ENCODE data around the gene ARHGAP35. TPM values are rescaled to one million over a fixed set of nuclear protein-coding genes. Genes with fewer than 3 reads are reported as not detected.
"Not testable (repeated sequence)": the region's sequence is repeated elsewhere in the genome, so short reads cannot be mapped to it uniquely, and the experiment has no call there.

Gene ARHGAP35
- total RNA-seq, 2 donors from 2014 or later, result 20.7 to 24.3 TPM

DNA sequence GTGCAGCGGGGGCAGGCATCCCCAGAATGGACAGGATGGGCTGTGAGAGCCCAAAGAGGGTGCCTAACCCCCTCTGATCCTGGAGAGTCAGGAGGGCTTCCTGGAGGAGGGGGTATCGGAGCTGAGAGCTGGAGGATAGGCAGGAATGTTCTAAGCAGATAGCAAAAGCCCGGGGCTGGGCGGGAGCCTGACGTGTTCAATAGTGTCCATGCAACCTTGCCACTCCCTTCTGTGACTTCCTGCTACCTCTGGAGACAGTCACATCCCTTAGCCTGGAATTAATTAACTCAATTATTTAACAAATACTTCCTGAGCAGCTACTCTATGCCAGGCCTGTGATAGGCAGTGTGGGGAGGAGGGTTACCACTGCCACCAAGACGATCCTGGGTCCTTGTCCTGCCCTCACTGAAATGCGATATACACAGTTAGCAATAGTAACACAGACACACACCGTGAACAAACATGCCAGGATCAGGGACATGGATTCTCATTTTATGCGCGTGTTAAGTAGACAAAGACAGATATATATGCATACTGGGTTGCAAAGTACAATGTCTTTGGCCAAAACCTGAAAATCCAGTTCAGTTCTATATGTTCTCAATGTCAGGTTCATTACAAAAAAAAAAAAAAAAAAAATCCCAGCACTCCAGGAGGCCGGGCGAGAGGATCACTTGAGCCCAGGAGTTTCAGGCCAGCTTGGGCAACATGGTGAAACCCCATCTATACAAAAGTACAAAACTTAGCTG is 20.9 kb upstream of the ARHGAP35 start:
- DNase-seq (ENCODE audit: low spot score in 2 of 2), result no peak
- Mint-ChIP-seq H3K9me3 (no peaks in the 10 kb centered on the region), H3K36me3 (no peaks in the 10 kb centered on the region), H3K27ac (no peak overlapping the region)
- ATAC-seq, result no peak

DNA sequence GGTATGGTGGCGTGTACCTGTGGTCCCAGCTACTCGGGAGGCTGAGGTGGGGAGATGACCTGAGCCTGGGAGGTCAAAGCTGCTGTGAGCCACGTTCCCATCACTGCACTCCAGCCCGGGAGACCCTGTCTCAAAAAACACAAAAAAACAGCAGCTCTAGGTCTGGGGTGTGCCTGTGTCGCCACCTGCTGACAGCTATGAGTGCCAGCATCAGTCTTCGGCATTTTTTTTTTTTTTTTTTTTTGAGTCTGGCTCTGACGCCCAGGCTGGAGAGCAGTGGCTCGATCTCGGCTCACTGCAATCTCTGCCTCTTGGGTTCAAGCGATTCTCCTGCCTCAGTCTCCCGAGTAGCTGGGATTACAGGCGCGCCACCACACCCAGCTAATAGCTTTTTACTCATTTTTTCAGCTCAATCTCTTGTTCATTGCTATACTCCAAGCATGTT is 20.3 kb upstream of the ARHGAP35 start:
- ATAC-seq, result peak; percentile 80 to 84
- Mint-ChIP-seq H3K27ac (no peak overlapping the region), H3K9me3 (no peaks in the 10 kb centered on the region), H3K36me3 (no peaks in the 10 kb centered on the region)
- peak in 1 of 2 donors; percentile 38 for DNase-seq (ENCODE audit: low spot score in 2 of 2)

DNA sequence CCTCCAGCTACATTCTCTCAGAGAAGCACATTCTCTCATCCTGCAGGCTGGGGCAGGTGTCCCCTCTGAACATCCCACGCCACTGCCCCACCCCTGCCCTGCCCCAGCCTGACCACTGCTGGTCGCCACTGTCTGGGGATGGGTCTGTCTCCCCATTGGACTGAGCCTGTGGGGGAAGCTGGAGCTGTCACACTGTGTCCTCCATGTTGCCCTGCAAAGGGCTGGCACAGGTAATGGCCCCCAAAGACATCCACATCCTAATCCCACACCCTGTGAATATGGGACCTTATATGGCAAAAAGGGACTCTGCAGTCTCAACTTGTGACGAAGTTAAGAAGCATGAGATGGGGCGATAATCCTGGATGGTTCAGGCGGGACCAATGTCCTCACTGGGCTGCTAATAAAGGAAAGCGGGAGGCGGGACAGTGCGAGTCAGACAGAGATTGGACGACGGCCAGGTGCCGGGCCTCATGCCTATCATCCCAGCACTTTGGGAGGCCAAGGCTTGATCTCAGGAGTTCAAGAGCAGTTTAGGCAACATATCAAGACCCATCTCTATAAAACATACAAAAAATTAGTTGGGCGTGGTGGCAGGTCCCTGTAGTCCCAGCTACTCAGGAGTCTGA is 19.2 kb upstream of the ARHGAP35 start:
- Mint-ChIP-seq H3K27ac (peak overlapping the region in 1 of 2 donors; percentile 30), H3K9me3 (no peaks in the 10 kb centered on the region), H3K36me3 (no peaks in the 10 kb centered on the region)
- no peak for DNase-seq (ENCODE audit: low spot score in 2 of 2)
- no peak for ATAC-seq

GRCh38 chr19:46842791-46843190 is 18.0 kb upstream of the ARHGAP35 start:
- peak overlapping the region in 1 of 2 donors; percentile 79 for H3K27ac Mint-ChIP-seq
- ATAC-seq (no peak), DNase-seq (ENCODE audit: low spot score in 2 of 2) (no peak)
- H3K9me3 Mint-ChIP-seq, result no peaks in the 10 kb centered on the region
- no peaks in the 10 kb centered on the region for H3K36me3 Mint-ChIP-seq

GRCh38 chr19:46844067-46844489 is 16.7 kb upstream of the ARHGAP35 start:
- Mint-ChIP-seq H3K9me3 (no peaks in the 10 kb centered on the region), H3K27ac (no peak overlapping the region), H3K36me3 (no peaks in the 10 kb centered on the region)
- ATAC-seq (no peak), DNase-seq (ENCODE audit: low spot score in 2 of 2) (no peak)

DNA sequence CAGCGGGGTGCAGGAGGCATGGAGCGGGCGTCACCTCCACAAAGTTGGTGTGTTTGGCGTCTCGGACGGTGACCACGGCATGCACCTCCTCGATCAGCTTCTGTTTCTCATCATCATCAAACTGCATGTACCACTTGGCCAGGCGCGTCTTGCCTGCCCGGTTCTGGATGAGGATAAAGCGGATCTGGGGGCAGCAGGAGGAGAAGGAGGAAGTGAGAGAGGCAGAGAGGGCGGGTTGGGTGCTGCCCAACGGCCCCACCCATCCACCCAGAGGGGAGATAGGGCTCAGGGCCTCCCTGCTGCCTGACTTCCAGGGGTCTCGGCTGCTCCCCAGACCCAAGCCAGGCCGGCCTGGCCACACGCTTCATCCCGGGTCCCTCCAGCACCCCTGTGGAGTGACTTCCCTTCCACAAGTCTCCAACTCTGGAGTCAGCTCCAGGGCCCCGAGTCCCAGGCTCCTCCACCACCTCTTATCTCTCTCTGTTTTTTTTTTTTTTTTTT is 14.8 kb upstream of the ARHGAP35 start:
- DNase-seq (ENCODE audit: low spot score in 2 of 2), result no peak
- ATAC-seq, result no peak
- peaks cover 0 to 10% of the 10 kb centered on the region in 2 donors for H3K36me3 Mint-ChIP-seq
- H3K27ac Mint-ChIP-seq, result no peak overlapping the region
- H3K9me3 Mint-ChIP-seq, result no peaks in the 10 kb centered on the region

DNA sequence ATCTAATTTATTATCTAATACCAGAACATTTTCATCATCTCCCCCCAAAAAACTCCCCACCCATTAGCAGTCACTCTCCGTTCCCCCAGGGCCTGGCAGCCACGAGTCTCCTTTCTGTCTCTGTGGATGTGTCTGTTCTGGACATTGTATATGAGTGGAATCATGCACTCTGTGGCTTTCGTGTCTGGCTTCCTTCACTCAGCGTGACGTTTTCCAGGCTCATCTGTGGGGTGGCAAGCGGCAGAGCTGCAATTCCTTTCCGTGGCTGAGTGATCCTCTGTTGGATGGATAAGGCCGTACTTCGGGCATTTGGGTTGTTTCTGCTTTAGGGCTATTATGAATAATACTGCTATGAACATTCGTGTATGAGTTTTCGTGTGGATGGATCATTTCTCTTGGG is 13.3 kb upstream of the ARHGAP35 start:
- no peaks in the 10 kb centered on the region for H3K9me3 Mint-ChIP-seq
- peaks cover 0 to 10% of the 10 kb centered on the region in 2 donors for H3K36me3 Mint-ChIP-seq
- DNase-seq (ENCODE audit: low spot score in 2 of 2) (no peak), ATAC-seq (no peak)
- peak overlapping the region in 1 of 2 donors; percentile 34 for H3K27ac Mint-ChIP-seq

DNA sequence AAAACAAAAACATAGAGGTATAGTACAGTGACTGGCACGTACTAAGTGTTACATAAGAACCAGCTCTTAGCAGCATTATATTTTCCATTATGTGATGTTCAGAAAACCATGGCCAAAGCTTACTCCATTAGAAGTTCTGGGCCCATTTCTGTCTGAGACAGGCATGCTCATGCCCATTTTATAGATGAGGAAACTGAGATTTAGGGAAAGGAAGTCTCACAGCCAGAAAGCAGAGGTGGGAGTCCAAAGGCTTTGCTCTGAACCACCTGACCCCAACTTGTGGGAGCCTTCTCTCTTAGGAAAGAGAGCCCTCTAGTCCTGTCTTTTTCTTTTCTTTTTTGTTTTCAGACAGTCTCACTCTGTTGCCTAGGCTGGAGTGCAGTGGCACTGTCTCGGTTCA is 12.4 kb upstream of the ARHGAP35 start:
- Mint-ChIP-seq H3K9me3 (no peaks in the 10 kb centered on the region), H3K27ac (no peak overlapping the region), H3K36me3 (peaks cover 0 to 10% of the 10 kb centered on the region in 2 donors)
- ATAC-seq (no peak), DNase-seq (ENCODE audit: low spot score in 2 of 2) (no peak)

DNA sequence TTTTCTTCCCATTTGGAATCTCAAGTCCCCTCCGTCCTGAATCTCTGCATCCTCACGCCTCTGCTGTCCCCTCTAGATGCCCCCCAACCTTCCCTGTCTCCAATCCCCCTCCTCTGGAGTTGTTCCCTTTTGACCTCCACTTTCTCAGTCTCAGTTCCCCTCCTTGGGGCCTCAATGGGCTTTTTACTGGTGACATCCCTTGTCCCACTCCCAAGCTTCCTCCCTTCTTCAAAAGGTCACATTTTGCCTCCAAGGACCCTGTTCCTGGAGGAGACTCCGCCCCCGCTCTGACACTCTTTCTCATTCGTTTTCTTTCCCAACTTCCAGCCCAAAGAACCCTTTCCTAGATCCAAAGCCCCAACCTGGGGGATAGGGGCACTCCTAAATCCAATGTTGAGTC is 11.2 kb upstream of the ARHGAP35 start:
- Mint-ChIP-seq H3K9me3 (no peaks in the 10 kb centered on the region), H3K27ac (peak overlapping the region; percentile 82 to 93), H3K36me3 (peaks cover 0 to 10% of the 10 kb centered on the region in 2 donors)
- DNase-seq (ENCODE audit: low spot score in 2 of 2) (no peak), ATAC-seq (no peak)

DNA sequence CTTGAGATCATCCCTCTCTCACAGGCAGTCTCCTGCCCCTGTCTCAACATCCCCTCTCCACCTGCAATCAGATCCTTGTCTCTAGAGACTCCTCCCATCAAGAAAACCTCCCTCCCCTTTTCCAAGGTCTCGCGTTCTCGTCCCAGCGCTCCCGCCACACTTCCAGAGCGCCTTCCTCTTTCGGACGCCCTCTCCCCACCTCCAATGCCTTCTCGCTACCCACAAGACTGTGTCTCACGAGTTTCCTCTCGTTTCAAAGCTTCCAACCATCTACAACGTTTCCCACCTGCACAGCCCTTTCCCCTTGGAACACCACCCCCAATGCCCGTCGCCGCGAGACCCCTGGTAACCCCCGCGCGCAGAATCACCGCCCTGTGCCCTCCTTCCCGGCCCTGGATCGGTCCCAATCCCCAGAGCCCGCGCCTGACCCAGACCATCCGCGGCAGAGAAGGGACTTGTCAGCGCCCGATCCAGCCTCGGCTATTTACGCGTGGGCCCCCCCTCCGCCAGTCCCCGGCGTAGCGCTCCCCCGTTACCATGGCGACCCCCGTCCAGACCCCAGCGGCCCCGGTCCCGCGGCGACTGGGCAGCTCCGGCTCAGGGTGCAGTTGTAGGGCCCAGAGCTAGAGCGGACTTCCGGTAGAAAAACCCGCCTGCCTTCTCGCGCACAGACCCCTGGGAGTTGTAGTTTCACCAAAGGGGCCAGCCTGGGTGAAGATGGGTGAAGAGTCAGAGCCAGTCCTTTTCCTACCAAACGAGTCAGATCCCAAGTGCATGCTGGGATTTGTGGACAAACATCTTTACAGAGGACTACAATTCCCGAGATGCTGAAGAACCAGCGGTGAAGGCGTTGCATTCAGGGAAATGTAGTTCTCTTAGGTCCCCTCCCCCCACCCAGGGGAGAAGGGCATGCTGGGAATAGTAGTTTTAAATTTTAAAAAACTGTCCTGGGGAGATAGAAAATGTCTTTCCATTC is 10.3 kb upstream of the ARHGAP35 start, which contains the start of gene AP2S1:
Gene AP2S1 (minus strand): TSS at position 619 of the 976 bp plus-strand sequence. CDS start 80 bp downstream, at position 539.
- Mint-ChIP-seq H3K9me3 (no peaks in the 10 kb centered on the region), H3K36me3 (peaks cover 0 to 10% of the 10 kb centered on the region in 2 donors), H3K27ac (peak within 1 kb of the TSS; percentile 82 to 93)
- peak; percentile 99 for ATAC-seq
- peak; percentile 86 to 89 for DNase-seq (ENCODE audit: low spot score in 2 of 2)

GRCh38 chr19:46852830-46853229 is 8.0 kb upstream of the ARHGAP35 start:
- H3K9me3 Mint-ChIP-seq, result no peaks in the 10 kb centered on the region
- no peak for DNase-seq (ENCODE audit: low spot score in 2 of 2)
- H3K36me3 Mint-ChIP-seq, result peaks cover 0 to 10% of the 10 kb centered on the region in 2 donors
- ATAC-seq, result no peak
- no peak overlapping the region for H3K27ac Mint-ChIP-seq

GRCh38 chr19:46854698-46855097 is 6.1 kb upstream of the ARHGAP35 start:
- H3K36me3 Mint-ChIP-seq; DNase-seq (ENCODE audit: low spot score in 2 of 2); ATAC-seq; H3K9me3 Mint-ChIP-seq; H3K27ac Mint-ChIP-seq: not testable (repeated sequence)

GRCh38 chr19:46856062-46857022 is 4.5 kb upstream of the ARHGAP35 start:
- Mint-ChIP-seq H3K27ac (peak overlapping the region; percentile 23 to 65), H3K36me3 (peaks cover 6 to 7% of the 10 kb centered on the region in 2 donors), H3K9me3 (peaks cover 4 to 5% of the 10 kb centered on the region in 2 donors)
- DNase-seq (ENCODE audit: low spot score in 2 of 2) (peak; percentile 79 to 90), ATAC-seq (peak; percentile 70 to 71)

GRCh38 chr19:46859637-46860124 is 1.1 kb upstream of the ARHGAP35 start:
- H3K27ac Mint-ChIP-seq, result peak overlapping the region; percentile 90 to 91
- peaks cover 6 to 7% of the 10 kb centered on the region in 2 donors for H3K36me3 Mint-ChIP-seq
- peaks cover 4 to 5% of the 10 kb centered on the region in 2 donors for H3K9me3 Mint-ChIP-seq

DNA sequence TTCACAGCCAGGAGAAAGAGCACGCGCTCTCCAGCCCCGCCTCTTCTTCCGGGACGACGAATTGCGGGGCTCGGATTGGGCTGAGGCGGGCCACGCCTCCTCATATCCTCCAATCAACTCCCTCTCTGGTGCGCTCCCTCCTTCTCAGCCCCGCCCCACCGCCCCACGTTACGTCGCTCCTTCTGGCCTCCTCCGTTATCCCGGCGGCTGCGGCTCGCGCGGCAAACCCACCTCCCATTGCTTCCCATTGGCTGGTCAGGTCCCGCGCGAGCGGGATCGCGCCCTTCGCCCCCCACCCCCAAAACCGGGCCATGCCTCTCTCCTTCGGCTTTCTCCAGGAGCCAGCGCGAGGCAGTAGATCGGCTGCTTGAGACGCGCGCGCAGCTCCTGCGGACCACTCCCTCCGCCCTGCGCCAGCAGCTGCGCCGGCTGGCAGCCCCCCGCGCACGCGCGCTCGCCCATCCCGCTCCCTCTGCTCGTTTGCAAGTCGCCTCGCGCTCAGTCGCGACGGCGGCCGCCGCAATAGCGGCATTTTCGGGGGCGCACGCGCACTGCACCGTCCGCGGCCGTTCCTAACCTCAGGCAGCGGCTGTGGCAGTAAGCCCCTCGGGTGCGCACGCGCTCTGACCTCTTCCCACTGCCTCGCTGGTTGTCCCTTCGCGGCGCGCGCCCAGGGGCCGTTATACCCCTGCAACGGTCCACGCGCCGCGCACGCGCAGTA is 512 bp upstream of the ARHGAP35 start:
- Mint-ChIP-seq H3K27ac (peak overlapping the region; percentile 90 to 97), H3K36me3 (peaks cover 6 to 7% of the 10 kb centered on the region in 2 donors), H3K9me3 (peaks cover 4 to 5% of the 10 kb centered on the region in 2 donors)
- DNase-seq (ENCODE audit: low spot score in 2 of 2) (peak; percentile 93), ATAC-seq (peak; percentile 84 to 88)

More at GRCh38 chr19:46859637-46860124, 1.1 kb upstream of the ARHGAP35 start:
- DNase-seq (ENCODE audit: low spot score in 2 of 2), result no peak
- ATAC-seq, result no peak
